HepG2 (cell line): ENCODE results near the gene CFAP119. TPM values are rescaled to one million over a fixed set of nuclear protein-coding genes. Genes with fewer than 3 reads are reported as not detected.

Source experiments
- KLF13 ChIP-seq: sonication (generic); formaldehyde crosslinking; IDR thresholded peaks from 2 replicates; pipeline ENCODE4 v1.4.0; 2020; ENCODE audit warnings: mild to moderate bottlenecking, missing genetic modification reagents
- POLR2G ChIP-seq: fragments of 200-400 bp; formaldehyde crosslinking; IDR thresholded peaks from 2 replicates; pipeline ENCODE4 v1.6.1; 2018; ENCODE audit warnings: mild to moderate bottlenecking, low read depth, low read length, moderate library complexity
- PRDM15 ChIP-seq: sonication (generic); formaldehyde crosslinking; IDR thresholded peaks from 2 replicates; pipeline ENCODE4 v1.4.0; 2020; ENCODE audit warnings: missing genetic modification reagents
- ZGPAT ChIP-seq: IDR thresholded peaks from 2 replicates; pipeline ENCODE4 v1.6.1; 2016; ENCODE audit warnings: mild to moderate bottlenecking
- polyA plus RNA-seq, 8 experiments: library from polyadenylated mRNA; depleted of rRNA in 3 of 8; stranded (reverse) in 7 of 8; unstranded in 1 of 8; fragments of >200 nt; fragmentation: Illumina TruSeq in 4 of 8; extraction: Trizol in 4 of 8; gene quantifications; 2 replicates each; pipeline versions ENCODE4 v1.2.1 to v1.2.3, GENCODE V29; 2011 to 2016; ENCODE audit warnings: low read depth in 4 of 8, missing spikeins in 1 of 8, mixed read lengths in 1 of 8; ENCODE audit not compliant: insufficient read depth in 1 of 8
- total RNA-seq, 5 experiments: library from RNA; depleted of rRNA; stranded (reverse); fragments of >200 nt; fragmentation: Illumina TruSeq; extraction: Trizol; gene quantifications; 2 replicates each; pipeline ENCODE4 v1.2.3, GENCODE V29; 2016; ENCODE audit warnings: low read depth in 1 of 5
- TF ChIP-seq, protein P1 (sequence below): sonication (generic); formaldehyde crosslinking; IDR thresholded peaks from 2 replicates; pipeline ENCODE4 v1.8.1; 2022; ENCODE audit warnings: low read depth, mild to moderate bottlenecking, missing genetic modification reagents

CFAP119 gene
- total and polyA plus RNA-seq, 2 of the 13 experiments (the other 11 are each of a cell fraction or from before 2014, with no cell fraction given) = 6.4 TPM

DNA sequence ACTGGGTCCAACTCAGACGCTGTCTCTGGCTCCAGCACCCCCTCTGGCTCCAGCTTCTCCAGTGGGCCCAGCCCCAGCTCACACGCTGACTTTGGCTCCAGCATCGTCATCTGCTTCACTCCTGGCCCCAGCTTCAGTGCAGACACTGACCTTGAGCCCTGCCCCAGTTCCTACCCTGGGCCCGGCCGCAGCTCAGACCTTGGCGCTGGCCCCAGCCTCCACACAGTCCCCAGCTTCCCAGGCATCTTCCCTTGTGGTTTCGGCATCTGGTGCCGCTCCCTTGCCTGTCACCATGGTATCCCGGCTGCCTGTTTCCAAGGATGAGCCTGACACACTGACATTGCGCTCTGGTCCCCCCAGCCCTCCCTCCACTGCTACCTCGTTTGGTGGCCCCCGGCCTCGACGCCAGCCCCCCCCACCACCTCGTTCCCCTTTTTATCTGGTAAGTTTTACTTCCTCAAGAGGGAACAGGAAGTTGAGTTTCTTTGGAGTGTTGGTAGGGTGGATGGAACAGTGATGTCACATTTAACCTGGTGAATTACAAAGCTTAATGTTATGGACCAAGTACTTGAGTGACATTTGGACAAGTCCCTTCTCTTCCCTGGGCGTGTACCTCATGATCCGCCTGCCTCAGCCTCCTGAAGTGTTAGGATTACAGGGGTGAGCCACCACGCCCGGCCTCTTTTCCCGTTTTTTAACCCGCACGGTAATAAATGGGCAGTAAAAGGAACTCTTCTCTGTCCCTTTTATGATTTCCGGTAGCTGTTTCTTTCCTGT is 37.0 kb downstream of the CFAP119 start (continued):
- TF ChIP-seq PRDM15 (CRISPR knock-in tag) (no peak), POLR2G (peak; percentile 9; the same call in 1 of the 2 replicates), ZGPAT (CRISPR knock-in tag) (no peak), KLF13 (CRISPR knock-in tag) (no peak)
- TF ChIP-seq, protein P1, sequence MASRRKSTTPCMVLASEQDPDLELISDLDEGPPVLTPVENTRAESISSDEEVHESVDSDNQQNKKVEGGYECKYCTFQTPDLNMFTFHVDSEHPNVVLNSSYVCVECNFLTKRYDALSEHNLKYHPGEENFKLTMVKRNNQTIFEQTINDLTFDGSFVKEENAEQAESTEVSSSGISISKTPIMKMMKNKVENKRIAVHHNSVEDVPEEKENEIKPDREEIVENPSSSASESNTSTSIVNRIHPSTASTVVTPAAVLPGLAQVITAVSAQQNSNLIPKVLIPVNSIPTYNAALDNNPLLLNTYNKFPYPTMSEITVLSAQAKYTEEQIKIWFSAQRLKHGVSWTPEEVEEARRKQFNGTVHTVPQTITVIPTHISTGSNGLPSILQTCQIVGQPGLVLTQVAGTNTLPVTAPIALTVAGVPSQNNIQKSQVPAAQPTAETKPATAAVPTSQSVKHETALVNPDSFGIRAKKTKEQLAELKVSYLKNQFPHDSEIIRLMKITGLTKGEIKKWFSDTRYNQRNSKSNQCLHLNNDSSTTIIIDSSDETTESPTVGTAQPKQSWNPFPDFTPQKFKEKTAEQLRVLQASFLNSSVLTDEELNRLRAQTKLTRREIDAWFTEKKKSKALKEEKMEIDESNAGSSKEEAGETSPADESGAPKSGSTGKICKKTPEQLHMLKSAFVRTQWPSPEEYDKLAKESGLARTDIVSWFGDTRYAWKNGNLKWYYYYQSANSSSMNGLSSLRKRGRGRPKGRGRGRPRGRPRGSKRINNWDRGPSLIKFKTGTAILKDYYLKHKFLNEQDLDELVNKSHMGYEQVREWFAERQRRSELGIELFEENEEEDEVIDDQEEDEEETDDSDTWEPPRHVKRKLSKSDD (CRISPR knock-in tag) = no peak
